Measurements from ENCODE around the gene UGT1A6.

UGT1A6 gene

DNA sequence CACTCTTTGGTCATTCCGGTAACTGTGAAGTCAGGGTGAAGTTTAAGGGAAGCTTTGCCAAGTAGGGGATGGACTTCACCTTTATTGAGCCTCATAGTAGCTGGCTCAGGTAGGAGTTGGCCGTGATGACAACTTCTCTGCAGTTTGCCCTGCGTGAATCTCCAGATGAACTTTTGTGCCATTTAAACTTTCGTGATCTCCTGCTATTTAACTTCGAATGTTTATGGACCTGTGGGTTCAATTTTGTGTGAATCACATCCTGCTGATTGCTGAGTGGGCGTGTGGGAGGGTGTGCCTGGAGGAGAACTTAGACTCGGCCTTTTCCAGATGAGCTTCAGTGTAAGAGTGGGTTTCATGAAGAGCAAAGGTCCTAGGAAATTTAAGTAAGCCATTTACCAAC, 71.6 kb downstream of the UGT1A6 start:
- no peak for DNase-seq

DNA sequence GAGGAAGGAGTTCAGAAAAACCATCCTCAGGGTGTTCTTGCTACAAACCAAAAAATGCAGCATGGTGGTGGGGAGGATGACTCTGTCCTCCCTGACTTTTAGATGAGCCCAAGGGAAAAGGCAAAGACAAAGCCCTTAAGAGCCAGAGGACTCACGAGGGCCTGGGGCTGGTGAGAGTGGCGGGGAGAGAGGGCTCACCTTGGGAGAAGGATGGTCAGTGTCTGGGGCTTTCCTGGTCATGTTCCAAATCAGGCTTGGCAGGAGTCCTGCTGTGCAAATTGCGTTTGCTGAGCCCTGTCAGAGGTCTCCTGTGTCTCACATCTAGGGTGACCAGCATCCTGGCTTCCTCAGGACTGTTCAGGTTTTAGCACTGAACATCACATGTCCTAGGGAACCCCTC, 72.1 kb downstream of the UGT1A6 start:
- no peak for DNase-seq

DNA sequence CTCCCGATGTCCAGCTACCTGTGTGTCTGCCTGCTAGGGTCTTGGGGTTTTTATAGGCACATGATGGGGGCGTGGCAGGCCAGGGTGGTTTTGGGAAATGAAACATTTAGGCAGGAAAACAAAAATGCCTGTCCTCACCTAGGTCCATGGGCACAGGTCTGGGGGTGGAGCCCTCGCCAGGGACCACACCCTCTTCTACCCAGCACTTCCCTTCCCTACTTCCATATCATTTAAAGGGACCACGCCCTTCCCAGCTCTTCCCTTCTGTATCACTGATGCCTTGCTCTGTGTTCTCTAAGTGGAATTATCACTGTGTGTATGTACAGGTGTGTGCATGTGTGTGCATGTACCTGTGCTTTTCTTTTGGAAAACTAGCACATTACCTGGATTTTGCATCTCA, 73.7 kb downstream of the UGT1A6 start:
- no peak for DNase-seq

DNA sequence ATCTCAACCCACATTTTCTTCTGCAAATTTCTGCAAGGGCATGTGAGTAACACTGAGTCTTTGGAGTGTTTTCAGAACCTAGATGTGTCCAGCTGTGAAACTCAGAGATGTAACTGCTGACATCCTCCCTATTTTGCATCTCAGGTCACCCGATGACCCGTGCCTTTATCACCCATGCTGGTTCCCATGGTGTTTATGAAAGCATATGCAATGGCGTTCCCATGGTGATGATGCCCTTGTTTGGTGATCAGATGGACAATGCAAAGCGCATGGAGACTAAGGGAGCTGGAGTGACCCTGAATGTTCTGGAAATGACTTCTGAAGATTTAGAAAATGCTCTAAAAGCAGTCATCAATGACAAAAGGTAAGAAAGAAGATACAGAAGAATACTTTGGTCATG, 75.4 kb downstream of the UGT1A6 start:
- no peak for DNase-seq

DNA sequence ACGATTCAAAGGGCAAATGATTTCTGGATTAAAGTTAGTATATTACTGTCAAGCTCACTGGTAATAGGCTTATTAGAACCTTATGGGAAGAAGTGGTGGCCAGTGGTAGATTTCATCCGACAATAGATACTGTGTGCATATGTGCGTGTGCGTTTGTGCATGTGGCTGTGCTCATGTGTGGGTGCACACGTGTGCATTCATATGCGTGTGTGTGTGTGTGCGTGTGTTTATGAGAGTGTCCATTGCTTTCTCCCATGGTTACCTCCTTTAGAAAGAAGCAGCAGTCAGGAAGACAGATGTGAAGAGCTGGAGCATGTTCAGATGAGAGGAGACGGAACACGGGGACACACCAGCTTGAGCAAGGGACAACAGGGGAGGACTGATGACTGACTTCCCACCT, 76.6 kb downstream of the UGT1A6 start:
- no peak for DNase-seq

DNA sequence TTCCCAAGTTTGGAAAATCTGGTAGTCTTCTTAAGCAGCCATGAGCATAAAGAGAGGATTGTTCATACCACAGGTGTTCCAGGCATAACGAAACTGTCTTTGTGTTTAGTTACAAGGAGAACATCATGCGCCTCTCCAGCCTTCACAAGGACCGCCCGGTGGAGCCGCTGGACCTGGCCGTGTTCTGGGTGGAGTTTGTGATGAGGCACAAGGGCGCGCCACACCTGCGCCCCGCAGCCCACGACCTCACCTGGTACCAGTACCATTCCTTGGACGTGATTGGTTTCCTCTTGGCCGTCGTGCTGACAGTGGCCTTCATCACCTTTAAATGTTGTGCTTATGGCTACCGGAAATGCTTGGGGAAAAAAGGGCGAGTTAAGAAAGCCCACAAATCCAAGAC, 79.5 kb downstream of the UGT1A6 start:
- DNase-seq: no peak

DNA sequence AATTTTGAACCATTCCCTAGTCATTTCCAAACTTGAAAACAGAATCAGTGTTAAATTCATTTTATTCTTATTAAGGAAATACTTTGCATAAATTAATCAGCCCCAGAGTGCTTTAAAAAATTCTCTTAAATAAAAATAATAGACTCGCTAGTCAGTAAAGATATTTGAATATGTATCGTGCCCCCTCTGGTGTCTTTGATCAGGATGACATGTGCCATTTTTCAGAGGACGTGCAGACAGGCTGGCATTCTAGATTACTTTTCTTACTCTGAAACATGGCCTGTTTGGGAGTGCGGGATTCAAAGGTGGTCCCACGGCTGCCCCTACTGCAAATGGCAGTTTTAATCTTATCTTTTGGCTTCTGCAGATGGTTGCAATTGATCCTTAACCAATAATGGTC, 79.9 kb downstream of the UGT1A6 start:
- no peak for DNase-seq

DNA sequence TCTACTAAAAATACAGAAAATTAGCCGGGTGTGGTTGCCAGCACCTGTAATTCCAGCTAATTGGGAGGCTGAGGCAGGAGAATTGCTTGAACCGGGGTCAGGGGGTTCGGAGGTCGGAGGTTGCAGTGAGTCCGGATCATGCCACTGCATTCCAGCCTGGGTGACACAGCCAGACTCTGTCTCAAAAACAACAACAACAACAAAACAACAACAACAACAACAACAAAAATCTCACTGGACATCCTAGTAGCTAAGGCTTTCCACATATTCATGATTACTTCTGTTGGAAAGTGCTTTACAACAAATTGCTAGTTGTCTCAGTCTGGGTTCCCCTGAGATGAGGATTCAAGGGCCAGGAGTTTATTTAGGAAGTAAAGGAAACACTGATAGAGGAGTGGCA, 81.2 kb downstream of the UGT1A6 start:
- DNase-seq: no peak

DNA sequence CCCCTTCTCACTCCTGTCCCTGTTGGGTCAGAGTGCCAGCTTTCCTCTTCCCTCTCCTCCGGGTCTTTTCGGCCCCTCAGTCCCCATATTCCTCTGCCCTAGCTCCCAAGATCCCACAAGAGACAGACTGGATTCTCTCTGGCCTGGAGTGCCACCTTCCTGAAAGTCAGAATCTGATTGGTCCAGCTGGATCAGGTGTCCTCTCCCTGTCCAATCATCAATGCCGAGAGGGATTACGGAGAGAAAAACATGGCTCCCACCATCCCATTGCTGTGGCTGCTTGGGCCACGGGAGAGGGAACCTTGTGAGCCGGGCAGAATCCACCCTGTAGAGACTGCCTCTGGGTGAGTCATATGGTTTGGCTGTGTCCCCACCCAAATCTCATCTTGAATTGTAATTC, 82.7 kb downstream of the UGT1A6 start:
- no peak for DNase-seq

DNA sequence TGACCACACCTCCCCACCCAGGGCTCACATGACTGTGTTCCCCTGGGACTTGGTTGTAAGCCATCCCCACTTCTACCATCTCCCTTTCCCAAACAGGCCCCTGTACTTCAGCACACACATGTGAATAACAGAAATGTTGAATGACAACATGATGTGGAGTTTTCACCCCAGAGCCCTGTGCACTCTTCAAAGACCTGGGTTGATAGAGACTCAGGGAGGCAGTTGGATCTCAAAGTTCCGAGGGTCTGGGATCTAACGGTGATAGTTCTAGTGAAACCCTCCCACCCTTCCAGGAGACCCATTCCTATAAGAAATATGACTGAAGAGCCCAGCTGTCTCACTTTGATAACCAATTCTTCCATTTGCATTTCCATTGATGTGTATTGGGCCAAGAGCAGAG, 85.3 kb downstream of the UGT1A6 start, which contains the start of gene MROH2A:
Gene MROH2A, plus strand, starts transcription at position 301 of the 400 bp plus-strand sequence. CDS start 1,029 bp downstream, outside the sequence.
- DNase-seq: no peak

DNA sequence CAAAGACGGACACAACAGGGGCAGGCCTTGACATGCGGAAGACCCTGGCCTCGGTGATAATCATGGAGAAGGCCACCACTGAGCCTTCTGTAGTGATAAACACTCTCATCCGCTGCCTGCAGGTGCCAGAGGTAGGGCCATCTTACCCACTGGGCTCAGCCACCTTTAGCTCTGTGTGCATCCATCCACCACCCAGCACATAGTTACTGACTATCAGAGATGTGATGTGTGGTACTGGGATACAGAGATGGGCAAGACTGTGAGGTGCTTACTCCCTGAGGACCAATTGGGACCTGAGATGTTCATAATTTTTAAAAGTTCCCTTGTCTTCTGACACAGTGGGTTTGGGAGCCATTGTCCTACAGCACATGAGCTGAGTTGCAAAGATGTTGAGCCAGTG, 87.0 kb downstream of the UGT1A6 start:
- no peak for DNase-seq

DNA sequence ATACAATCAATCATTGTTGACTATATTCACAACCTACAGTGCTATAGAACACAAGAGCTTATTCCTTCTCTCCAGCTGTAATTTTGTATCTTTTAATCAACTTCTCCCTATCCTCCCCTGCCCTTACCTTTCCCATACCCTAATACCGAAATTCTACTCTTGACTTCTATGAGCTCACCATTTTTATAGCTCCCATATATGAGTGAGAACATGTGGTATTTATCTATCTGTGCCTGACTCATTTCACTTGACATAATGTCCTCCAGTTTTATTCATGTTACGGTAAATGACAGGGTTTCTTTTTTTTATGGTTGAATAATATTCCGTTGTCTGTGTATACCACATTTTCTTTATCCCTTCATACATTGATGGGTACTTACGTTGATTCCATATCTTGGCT, 88.1 kb downstream of the UGT1A6 start:
- no peak for DNase-seq

DNA sequence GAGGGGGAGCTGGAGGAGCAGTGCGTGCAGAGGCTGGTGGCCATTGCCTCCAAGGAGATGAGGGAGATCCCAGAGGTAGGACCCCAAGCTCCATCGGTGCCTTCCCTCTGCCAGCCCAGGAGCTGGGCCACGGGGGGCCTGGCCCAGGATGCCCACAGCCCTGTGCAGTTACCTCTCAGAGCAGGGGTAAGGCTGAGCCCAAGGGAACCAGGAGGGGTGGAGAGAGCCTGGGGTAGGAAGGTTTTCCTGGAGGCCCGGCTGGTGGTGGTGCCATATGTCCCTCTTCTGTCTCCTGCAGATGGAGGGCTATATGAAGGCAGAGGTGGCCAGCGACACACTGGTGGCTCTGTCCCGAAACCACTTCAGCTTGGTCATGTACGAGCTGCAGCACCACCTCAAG, 96.9 kb downstream of the UGT1A6 start:
- DNase-seq: no peak

DNA sequence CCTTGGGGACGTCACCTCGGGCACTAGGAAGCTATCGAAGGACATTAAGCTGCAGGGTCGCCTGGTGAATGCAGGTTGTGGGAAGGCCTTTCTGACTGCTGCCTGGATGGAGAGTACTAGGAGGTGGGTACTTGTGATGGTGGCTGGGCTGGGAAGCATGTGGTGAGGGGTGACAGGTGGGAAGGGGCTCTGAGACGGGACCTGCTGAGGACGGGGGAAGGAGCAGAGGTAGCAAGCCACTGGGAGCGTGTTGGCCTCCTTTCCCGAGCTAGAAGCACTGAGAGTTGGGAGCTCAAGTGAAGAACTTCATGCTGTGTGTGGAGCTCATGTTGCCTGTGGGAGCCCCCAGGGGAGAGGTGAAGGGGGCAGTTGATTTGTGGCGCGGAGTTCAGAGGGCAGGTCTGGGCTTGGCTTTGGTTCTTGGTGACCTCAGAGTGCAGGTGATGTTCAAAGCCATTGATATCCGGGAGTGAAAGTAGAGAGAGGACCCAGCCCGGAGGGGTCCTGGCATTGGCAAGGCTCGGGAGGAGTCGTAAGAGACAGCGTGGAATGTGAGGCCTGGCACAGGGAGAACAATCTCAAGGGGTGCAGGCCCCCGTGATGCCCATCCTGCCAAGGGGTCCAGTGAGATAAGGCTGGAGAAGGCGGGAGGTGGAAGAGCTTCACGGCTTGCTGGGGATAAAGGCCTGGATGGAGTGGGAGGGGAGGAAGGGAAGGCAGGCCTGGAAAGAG, 98.6 kb downstream of the UGT1A6 start:
- DNase-seq: no peak

DNA sequence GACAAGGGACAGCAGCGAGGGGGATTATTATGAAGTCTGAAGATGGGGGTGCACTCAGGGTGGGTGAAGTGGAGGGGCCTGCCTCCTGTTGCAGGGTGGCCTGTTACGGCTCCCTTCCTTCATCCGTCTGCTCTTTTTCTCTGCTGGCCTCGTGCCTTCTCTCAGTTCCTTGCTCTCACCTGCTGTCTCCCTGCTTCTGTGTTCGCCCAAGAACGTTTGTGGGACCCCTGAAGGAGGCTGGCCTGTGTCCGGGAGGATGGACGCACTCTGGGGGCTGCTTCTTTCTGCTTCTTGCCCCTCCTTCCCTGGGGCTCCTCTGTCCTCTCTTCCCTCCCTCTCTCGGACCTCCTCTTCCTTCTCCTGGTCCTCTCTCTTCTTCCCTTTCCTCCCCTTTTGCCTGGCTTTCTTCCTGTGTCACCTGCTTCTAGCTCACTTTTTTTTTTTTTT, 99.2 kb downstream of the UGT1A6 start:
- DNase-seq: no peak

DNA sequence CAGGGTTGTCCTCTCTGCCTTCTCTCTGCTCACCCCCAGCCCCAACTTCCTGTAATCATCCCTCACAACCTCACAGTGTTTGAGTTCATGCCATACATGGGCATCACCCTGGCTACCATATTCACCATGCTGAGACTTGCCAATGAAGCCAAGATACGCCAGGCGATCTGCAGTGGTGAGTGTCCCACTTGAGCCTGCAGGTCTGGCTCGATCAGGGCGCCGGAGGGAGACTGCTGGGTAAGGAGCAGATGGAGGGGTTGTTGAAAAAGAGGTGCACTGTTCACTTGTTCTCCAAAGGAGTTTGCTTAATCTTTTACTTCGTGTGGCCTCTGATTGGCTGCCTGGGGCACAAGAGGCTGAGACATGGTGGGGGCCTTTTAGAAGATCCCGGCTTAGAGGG, 100.0 kb downstream of the UGT1A6 start:
- DNase-seq: no peak

DNA sequence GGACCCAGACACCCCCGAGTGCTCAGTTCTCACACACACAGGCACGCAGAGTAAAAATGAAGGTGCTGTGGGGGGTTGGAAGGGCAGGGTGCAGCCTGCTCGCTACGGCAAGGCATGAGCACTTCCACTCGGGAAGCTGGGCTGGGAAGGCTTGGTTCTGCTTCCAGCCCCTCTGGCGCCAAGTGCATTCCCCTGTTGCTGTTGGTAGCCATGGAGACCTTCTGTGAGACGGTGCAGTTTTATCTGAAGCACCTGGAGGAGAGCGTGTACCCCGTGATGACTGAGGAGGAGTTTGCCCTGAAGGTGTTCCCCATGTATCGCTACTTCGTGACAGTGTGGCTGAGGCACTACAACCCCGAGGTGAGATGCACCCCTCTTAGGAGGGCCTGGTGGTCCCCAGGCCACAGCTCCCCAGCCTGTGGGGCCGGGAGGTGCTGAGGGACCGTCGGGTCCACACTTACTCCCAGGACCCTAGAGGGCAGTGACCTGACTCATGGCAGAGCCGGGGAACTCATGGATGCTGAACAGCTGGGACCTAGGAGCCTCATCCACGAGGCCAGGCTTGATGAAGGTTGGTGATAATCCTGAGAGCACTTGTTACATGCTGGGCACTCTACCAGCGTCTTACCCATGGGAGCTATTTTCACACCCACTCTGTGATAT, 100.9 kb downstream of the UGT1A6 start:
- DNase-seq: peak in 11 of 56 donors; percentile 4 to 54 (median 18)

DNA sequence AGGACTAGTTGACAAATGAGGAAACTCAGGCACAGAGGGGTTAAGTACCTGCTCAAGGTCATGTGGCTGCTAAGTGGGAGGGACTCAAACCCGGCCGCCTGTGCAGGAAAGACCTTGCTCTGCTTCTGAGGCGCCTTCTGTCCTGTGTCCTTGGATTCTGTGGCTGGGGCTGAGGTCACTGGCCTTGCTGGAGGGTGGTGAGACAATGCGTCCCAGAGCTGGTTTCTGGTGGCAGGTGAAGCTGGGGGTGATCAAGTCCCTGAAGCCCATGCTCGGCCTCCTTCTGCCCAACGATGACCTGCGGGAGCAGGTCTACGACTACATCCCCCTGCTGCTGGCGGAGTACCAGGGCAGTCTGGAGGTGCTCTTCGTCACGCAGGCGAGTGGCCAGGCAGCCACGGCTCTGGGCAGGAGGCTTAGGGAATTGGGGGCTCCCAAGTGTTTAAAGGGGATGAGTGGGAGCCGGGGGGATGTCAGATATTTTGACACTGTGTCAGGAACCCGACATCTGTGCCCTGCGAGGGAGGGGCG, 101.5 kb downstream of the UGT1A6 start:
- DNase-seq: no peak

DNA sequence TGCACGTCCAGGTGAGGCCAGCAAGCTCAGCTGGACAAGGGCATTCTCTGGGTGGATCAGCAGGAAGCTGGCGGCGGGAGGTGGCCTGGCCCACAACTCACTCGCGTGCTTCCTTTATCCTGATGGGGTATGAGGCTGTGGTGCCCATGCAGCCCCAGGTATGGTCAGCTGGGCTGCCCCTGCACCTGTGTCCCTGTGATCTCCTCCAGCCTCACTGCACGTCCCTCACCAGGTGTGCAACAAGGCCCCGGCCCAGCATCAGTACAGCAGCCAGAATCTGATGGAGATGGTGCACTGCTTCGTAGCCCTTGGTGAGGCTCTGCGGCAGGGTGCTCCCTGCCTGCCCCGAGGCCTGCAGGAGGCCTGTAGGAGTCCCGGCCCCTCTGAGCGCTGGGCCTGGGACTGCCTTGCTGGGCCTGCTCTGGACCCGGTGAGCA, 103.1 kb downstream of the UGT1A6 start:
- DNase-seq: no peak

DNA sequence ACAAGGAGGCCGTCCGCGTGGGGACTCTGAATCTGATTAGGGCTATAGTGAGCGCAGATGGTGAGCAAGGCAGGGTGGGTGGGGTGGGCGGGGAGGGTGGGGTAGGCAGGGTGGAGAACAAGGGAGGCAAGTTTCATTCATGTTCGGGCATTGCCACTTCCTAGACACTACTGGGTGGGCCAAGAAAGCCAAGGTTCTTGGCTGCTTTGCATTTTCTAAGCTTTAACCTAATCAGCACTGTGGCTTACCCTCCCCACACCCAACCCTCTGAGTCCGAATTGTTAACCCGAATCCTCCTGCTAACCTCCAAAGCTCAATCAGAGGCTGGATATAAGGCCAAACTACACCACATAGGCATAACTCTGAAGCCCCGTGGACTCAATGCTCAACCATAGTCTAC, 103.6 kb downstream of the UGT1A6 start:
- no peak for DNase-seq

DNA sequence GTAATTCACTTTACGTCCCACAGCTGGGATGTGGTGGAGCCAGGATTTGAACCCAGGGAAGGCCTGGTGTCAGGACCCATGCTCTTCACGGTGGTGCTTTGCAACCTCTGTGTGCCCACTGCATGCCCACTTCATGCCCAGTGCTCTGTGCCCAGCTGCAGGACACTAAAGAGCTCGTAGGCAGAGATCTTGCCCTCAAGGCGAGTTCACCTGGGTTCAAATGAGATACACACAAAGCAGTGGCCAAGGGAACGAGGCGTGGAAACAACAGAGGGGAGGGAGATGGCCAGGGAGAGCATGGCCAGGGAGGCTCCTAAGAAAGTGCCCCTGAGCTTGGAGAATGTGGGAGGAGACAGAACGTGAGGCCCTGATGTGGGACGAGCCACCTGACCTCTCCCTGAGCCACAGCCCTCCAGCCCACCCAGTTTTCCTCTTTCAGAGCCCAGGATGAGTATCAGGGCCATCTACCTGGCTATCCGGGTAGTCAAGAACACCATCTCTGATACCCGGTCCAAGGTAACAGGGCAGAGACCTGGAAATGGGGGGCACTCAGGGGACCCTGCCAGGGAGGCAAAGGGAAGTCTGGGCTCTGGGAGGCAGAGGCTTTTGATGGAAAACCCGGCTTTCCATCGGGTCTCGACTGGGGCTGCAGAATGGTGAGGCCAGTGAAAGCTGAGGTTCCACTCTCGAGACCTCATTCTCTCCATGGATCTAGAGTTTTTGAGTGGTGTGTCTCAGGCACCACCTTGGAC, 105.8 kb downstream of the UGT1A6 start:
- no peak for DNase-seq

DNA sequence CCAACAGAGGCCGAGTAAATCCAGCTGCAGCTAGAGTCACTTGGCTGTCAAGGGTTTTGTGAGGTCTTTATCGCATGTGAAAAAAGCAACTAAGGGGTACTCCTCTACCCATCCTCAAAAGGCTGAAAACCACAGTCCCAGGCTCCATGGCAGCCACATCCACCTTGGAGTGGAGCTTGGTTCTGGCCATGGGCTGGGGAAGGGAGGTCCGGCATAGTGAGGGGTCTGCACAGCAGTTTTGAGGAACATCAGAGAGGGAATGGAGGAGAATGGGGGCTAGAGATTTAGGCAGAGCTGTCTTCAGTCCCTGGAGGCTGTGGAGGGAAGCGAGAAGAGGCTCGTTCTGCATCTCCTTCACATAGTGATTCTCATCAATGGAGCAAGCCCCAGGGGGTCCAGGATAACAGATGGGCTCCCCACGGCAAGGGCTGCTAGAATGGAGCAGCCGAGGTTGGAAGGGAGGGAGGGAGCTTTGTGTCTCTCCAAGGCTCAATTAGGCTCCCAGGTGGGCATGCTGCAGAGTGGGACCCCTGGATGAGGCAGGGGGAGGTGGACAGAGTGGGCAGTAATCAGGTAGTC, 106.5 kb downstream of the UGT1A6 start:
- DNase-seq: no peak
